Liver (tissue), 9 donors: ENCODE results near the gene BRAP. TPM values are rescaled to one million over a fixed set of nuclear protein-coding genes. Genes with fewer than 3 reads are reported as not detected.

Experiments
- DNase-seq: peaks from one replicate; pipeline ENCODE4 v3.0.0-alpha.2; 2017; ENCODE audit warnings: low spot score
- H3K27ac ChIP-seq, 2 donors: one replicate each; pipeline ENCODE4 v1.7.0; 2013; ENCODE audit warnings: inconsistent platforms in 2 of 2, low read length in 2 of 2, control low read depth in 1 of 2, low read depth in 1 of 2, mild to moderate bottlenecking in 1 of 2
- H3K27me3 ChIP-seq, 4 donors: one replicate each; pipeline versions ENCODE4 v1.6.1 to v1.7.0; 2013; ENCODE audit warnings: low read length in 3 of 4, inconsistent platforms in 1 of 4, mild to moderate bottlenecking in 1 of 4, moderate library complexity in 1 of 4; ENCODE audit not compliant: control insufficient read depth in 4 of 4, insufficient read depth in 4 of 4
- H3K36me3 ChIP-seq, 4 donors: one replicate each; pipeline versions ENCODE4 v1.6.1 to v1.7.0; 2013; ENCODE audit warnings: low read length in 3 of 4, mild to moderate bottlenecking in 3 of 4, low read depth in 1 of 4, moderate library complexity in 1 of 4; ENCODE audit not compliant: control insufficient read depth in 4 of 4, insufficient read depth in 3 of 4
- H3K4me1 ChIP-seq, 4 donors: one replicate each; pipeline versions ENCODE4 v1.6.1 to v1.7.0; 2013; ENCODE audit warnings: low read length in 3 of 4, mild to moderate bottlenecking in 3 of 4, moderate library complexity in 1 of 4; ENCODE audit not compliant: control insufficient read depth in 4 of 4, insufficient read depth in 4 of 4
- H3K4me3 ChIP-seq, 3 donors: one replicate each; pipeline versions ENCODE4 v1.6.1 to v1.7.0; 2013; ENCODE audit warnings: low read length in 3 of 3, control low read depth in 1 of 3, low read depth in 1 of 3, mild to moderate bottlenecking in 1 of 3
- H3K9ac ChIP-seq, 2 donors: one replicate each; pipeline ENCODE4 v1.7.0; 2013; ENCODE audit warnings: low read length in 2 of 2, mild to moderate bottlenecking in 2 of 2, moderate library complexity in 2 of 2, control low read depth in 1 of 2, low read depth in 1 of 2
- H3K9me3 ChIP-seq, 4 donors: one replicate each; pipeline versions ENCODE4 v1.6.1 to v1.7.0; 2013; ENCODE audit warnings: low read length in 3 of 4; ENCODE audit not compliant: control insufficient read depth in 4 of 4
- FOXA1 ChIP-seq: IDR thresholded peaks from 2 replicates; pipeline ENCODE4 v1.6.1; 2016; ENCODE audit warnings: antibody characterized with exemption
- FOXA2 ChIP-seq: IDR thresholded peaks from 2 replicates; pipeline ENCODE4 v1.6.1; 2016; ENCODE audit warnings: antibody characterized with exemption
- GABPA ChIP-seq, 2 donors: IDR thresholded peaks in 1 of 2; conservative IDR thresholded peaks in 1 of 2; 2 replicates each; pipeline ENCODE4 v1.6.1; 2016; ENCODE audit warnings: antibody characterized with exemption in 2 of 2, mild to moderate bottlenecking in 1 of 2, moderate library complexity in 1 of 2
- HNF4A ChIP-seq, 2 donors: conservative IDR thresholded peaks; 2 replicates each; pipeline ENCODE4 v1.6.1; 2016; ENCODE audit warnings: antibody characterized with exemption in 2 of 2, mild to moderate bottlenecking in 2 of 2
- HNF4G ChIP-seq: IDR thresholded peaks from 2 replicates; pipeline ENCODE4 v1.6.1; 2016; ENCODE audit warnings: antibody characterized with exemption
- JUND ChIP-seq, 2 donors: IDR thresholded peaks; 2 replicates each; pipeline ENCODE4 v1.6.1; 2016; ENCODE audit warnings: antibody characterized with exemption in 2 of 2
- RAD21 ChIP-seq, 2 donors: IDR thresholded peaks; 2 replicates each; pipeline ENCODE4 v1.6.1; 2016; ENCODE audit warnings: antibody characterized with exemption in 2 of 2, mild to moderate bottlenecking in 2 of 2
- REST ChIP-seq: IDR thresholded peaks from 2 replicates; pipeline ENCODE4 v1.6.1; 2016; ENCODE audit warnings: antibody characterized with exemption, mild to moderate bottlenecking
- RXRA ChIP-seq, 2 donors: IDR thresholded peaks; 2 replicates each; pipeline ENCODE4 v1.6.1; 2017 to 2018; ENCODE audit warnings: antibody characterized with exemption in 2 of 2, mild to moderate bottlenecking in 1 of 2
- SP1 ChIP-seq: IDR thresholded peaks from 2 replicates; pipeline ENCODE4 v1.6.1; 2018; ENCODE audit warnings: antibody characterized with exemption, mild to moderate bottlenecking
- TAF1 ChIP-seq: conservative IDR thresholded peaks from 2 replicates; pipeline ENCODE4 v1.6.1; 2016; ENCODE audit warnings: antibody characterized with exemption, mild to moderate bottlenecking
- YY1 ChIP-seq: IDR thresholded peaks from 2 replicates; pipeline ENCODE4 v1.6.1; 2016; ENCODE audit warnings: antibody characterized with exemption, mild to moderate bottlenecking
- ZBTB33 ChIP-seq: IDR thresholded peaks from 2 replicates; pipeline ENCODE4 v1.6.1; 2016; ENCODE audit warnings: antibody characterized with exemption
- WGBS: extraction: QIAGEN DNeasy Blood & Tissue Kit; methylation state at CpG from one replicate; pipeline ENCODE4 v1.1.7; 2013; 5-methylcytosine and 5-hydroxymethylcytosine counted together
- polyA plus RNA-seq, 2 donors: library from polyadenylated mRNA; stranded (reverse) in 1 of 2; unstranded in 1 of 2; fragments of 200-250 nt in 1 of 2; fragments of >200 nt in 1 of 2; fragmentation: Nextera tagmentation in 1 of 2; extraction: Ambion mirVana in 1 of 2; gene quantifications; one replicate each; pipeline versions ENCODE4 v1.2.1 to v1.2.3, GENCODE V29; 2013 to 2015
- total RNA-seq, 2 donors: library from RNA; depleted of rRNA; stranded (reverse); fragments of >200 nt; gene quantifications; one replicate each; pipeline ENCODE4 v1.2.3, GENCODE V29; 2014
- TF ChIP-seq, protein P1 (sequence below): IDR thresholded peaks from 2 replicates; pipeline ENCODE4 v1.6.1; 2016; ENCODE audit warnings: antibody characterized with exemption
- donor health status: healthy.
- donor health status: healthy.
- donor health status: healthy.
- donor health status: healthy.
- donor health status: healthy.

The BRAP gene
- total and polyA plus RNA-seq, 4 donors: 4.8 to 10.1 (median 6.7) TPM

GRCh38 chr12:111600205-111600642 lies 85.5 kb downstream of the BRAP start:
- H3K9me3 ChIP-seq: no peaks in the 10 kb centered on the region
- no peak for DNase-seq

DNA sequence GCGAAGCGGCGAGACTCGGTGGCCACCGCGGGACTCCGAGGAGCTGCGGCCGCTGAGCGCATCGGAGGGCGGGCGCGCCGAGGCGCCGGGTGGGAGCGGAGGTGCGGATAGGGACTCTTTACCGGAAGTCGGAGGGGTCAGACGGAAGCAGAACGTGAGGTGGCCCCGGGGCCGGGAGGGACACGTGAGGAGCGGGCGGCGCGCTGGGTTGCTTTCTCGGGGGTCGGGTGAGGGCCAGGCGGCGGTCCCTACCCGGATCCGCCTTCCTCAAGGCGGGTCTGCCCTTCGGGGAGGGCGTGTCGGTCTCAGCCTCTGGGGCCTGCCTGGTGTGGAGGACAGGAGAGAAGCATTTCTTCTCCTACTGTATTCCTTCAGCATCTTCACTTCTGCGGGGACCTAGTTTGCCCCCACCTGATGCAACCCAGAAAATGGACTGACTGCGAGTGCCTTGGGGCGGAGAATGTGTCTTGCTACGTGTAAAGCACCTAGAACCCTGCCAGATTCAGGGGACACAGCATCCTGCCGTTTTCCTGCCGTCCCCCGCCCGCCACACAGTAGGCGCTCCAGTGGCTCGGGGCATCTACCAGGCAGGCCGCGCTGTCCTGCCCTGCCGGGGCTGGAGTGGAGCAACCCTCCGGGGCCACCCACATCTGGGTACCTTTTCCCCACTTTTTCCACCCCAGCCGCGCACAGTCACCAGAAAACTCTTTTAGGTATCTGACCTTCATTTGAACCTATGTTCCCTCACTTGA lies 86.1 kb downstream of the BRAP start:
- Histone ChIP-seq H3K27ac (peak overlapping the region; percentile 90 to 99), H3K36me3 (no peaks in the 10 kb centered on the region), H3K4me3 (peak overlapping the region; percentile 44 to 88 (median 86)), H3K9ac (peak overlapping the region; percentile 48 to 75), H3K9me3 (no peaks in the 10 kb centered on the region), H3K4me1 (peaks cover 10 to 35% (median 21%) of the 10 kb centered on the region in 4 donors), H3K27me3 (no peaks in the 10 kb centered on the region)
- WGBS: under 1% methylated on average over 56 of the region's 56 CpGs
- TF ChIP-seq JUND (IDR thresholded peaks at IDR 0.05) (no peak), RXRA (IDR thresholded peaks at IDR 0.05) (peak in 1 of 2 donors; percentile 18), GABPA (IDR thresholded peaks at IDR 0.05 in 1 of 2, conservative IDR thresholded peaks at IDR 0.05 in 1 of 2) (peak; percentile 73 to 88)
- peak; percentile 89 for DNase-seq

More at GRCh38 chr12:111600205-111600642, 85.5 kb downstream of the BRAP start:
- peaks cover 9 to 30% (median 18%) of the 10 kb centered on the region in 4 donors for H3K4me1 ChIP-seq
- H3K27me3 ChIP-seq: no peaks in the 10 kb centered on the region
- peak overlapping the region; percentile 44 to 88 (median 86) for H3K4me3 ChIP-seq
- WGBS: 4% methylated on average over 5 of the region's 5 CpGs
- H3K27ac ChIP-seq: peak overlapping the region; percentile 90 to 99
- H3K9ac ChIP-seq: peak overlapping the region; percentile 48 to 75
- H3K36me3 ChIP-seq: no peaks in the 10 kb centered on the region
- TF ChIP-seq HNF4A (conservative IDR thresholded peaks at IDR 0.05) (peak; percentile 92), GABPA (IDR thresholded peaks at IDR 0.05 in 1 of 2, conservative IDR thresholded peaks at IDR 0.05 in 1 of 2) (peak in 1 of 2 donors; percentile 13), TAF1 (peak; percentile 28), HNF4G (peak; percentile 85), JUND (IDR thresholded peaks at IDR 0.05) (peak in 1 of 2 donors; percentile 28), FOXA1 (no peak), REST (peak; percentile 50), FOXA2 (no peak), RAD21 (IDR thresholded peaks at IDR 0.05) (peak in 1 of 2 donors; percentile 41), RXRA (IDR thresholded peaks at IDR 0.05) (peak; percentile 66 to 78), SP1 (peak; percentile 85), YY1 (peak; percentile 22), ZBTB33 (no peak)
- TF ChIP-seq, protein P1, sequence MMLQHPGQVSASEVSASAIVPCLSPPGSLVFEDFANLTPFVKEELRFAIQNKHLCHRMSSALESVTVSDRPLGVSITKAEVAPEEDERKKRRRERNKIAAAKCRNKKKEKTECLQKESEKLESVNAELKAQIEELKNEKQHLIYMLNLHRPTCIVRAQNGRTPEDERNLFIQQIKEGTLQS: no peak
